H54 (cell line): ENCODE data around the gene RCOR3.

Experiments
- DNase-seq: peaks from one replicate; pipeline ENCODE4 v3.0.0; 2011; ENCODE audit warnings: low spot score, mixed read lengths; ENCODE audit not compliant: insufficient read length
- FAIRE-seq: peaks from 3 replicates; lab custom pipeline; 2011; peaks lifted over from hg19 to GRCh38; lab: Jason Lieb, UNC
- POLR2A ChIP-seq: IDR thresholded peaks from 2 replicates; pipeline ENCODE4 v1.6.1; 2011; ENCODE audit warnings: low read depth, mild to moderate bottlenecking, low read length

The RCOR3 gene

GRCh38 chr1:211324992-211325775, 66.0 kb downstream of the RCOR3 start:
- no peak for TF ChIP-seq POLR2A
- no peak for FAIRE-seq
- no peak for DNase-seq

GRCh38 chr1:211326140-211326527, 67.0 kb downstream of the RCOR3 start:
- no peak for TF ChIP-seq POLR2A
- FAIRE-seq (no peak), DNase-seq (no peak)

DNA sequence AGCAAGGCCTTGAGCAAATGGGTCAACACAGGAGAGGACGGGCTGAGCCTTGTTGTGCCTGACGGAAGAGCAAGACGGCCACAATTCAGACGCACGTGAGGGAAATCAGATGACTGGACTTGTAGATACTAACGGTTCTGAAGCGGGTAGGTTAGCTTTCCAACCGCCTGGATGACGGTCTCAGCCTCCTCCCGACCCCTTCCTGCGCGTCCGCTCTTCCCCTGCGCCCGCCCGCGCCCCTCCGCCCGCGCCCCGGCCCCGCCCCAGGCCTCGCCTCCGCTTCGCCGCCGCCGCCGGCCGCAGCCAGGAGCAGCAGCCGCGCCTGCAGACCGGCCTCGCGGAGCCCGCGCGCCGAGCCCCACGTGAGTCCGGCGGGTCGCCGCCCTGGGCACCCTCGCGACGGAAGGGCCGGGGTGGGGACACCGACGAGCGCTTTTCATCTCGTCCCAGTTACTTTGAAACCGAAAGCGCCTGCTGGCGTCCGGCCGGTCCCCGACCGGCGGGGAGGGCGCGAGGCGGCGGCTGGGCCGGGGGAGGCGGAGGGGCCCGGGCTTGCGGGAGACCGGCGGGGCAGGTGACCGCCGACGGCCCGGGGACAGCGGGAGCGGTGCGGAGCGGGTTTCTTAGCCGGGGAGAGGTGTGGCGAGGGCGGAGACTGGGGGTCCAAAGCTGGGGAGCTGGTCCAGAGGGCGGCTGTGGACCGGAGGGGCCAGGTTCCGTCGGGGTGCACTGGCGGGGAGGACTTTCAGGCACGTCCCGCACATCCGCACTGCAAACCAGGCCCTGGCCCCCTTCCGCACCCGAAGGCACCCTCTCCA, 67.6 kb downstream of the RCOR3 start, which contains the start of gene TRAF5:
Gene TRAF5, plus strand, starts transcription at position 306 of the 818 bp plus-strand sequence. CDS start 26,407 bp downstream, outside the sequence.
- peak; percentile 45 for DNase-seq

DNA sequence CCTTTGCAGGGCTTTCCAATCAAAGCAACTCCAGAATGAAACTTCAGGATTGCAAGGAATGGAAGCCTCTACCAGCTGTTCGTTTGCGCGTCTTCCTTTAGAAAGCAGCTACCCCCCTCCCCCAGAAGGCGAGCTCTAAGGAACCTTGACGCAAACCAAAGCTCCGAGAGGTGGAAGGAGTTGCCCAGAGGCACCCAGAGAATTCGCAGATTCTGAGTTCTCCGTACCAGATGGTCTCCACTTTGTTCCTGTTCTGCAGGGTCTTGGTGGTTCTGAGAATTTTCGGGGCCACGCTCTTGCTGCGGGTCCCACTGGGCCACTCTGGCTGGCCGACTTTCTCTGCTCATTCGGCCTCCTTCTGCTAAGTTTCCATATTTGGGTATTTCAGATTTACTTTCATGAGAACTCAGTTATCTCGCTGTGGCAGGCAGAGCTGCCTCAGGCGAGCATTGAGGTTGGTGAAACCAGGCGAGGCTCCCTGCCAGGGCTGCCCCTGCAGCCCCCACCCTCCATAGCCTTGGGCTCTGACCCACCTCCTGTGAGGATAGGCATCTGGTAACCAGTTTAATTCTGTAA, 68.3 kb downstream of the RCOR3 start:
- TF ChIP-seq POLR2A: no peak
- FAIRE-seq (no peak), DNase-seq (peak; percentile 47)

More for the DNA sequence above, 67.6 kb downstream of the RCOR3 start, which contains the start of gene TRAF5:
- no peak for FAIRE-seq
- peak; percentile 50 for TF ChIP-seq POLR2A

DNA sequence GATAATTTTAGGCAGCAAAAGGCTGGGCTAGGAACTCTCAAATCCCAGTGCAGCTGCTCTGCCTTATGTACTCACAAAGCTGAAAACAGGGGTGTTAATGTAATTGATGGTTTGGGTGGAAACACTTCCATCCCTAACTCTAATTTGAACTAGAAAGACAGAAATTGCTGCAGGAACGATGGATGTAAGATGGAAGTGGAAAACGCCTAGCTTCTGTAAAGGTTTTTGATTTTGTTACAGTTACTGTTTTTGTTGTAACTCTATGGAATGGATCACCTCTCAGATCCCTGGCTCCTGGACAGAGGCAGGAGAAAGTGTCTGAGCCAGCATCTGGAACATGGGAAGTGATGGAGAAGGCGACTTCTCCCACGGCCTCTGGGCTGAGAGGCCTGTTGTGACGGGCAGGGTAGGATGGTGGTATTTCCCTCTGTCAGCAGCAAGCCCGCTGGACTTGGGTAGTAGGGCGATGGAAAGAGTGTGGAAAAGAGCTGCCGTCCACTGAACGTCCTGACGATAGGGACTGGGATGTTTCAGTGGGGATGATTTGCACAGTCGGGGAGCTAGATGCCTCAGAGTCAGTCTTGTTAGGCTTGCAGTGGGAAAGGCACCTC, 69.0 kb downstream of the RCOR3 start:
- DNase-seq (no peak), FAIRE-seq (no peak)
- no peak for TF ChIP-seq POLR2A

DNA sequence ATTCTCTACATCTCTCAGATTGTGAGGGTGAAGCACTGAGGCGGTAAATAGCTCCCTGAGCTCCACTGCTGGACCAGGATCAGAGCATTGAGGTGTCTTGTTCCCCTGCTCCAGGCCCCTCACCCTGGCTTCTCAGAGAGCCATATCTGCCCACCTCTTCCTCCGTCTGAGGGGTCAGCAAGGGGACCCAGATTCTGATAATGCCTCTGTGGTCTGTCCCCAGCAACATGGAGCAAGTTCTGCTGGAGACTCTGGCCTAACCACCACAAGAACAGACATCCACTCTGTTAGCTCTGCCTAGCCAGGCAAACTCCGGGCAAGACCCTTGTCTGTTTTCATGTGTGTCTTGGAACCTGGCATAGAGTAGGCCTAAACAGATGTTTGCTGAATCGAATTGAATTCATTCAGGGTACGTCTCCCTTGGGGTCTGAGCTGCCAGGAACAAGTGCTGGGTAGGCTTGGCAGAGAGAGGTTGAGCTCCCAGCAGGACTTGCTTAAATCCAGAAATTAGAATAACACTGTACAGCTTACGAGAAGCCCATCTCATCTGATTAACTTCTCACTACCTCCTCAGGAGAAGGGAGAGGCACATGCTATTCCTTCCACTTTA, 69.8 kb downstream of the RCOR3 start:
- TF ChIP-seq POLR2A: no peak
- no peak for FAIRE-seq
- DNase-seq: no peak

DNA sequence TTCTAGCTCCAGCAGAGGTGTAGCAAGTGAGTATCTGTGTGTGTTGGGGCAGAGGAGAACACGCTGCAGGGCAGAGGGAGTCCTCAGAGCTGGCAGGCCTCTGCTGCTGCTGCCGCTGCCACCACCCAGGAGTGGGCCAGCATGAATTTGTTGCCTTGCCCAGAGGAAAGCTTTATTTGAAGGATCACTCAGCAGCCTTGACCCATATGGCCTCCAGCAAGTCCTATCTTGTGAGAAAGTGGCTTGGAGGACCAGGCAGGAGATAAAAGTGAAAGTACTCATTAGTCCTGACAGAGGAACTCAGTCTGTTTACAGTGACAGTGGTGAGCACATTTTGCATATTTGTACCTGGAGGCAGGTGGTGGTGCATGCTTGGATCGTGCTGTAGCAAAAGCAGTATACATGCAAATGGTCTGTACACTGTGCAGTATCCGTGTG, 70.6 kb downstream of the RCOR3 start:
- FAIRE-seq (no peak), DNase-seq (no peak)
- no peak for TF ChIP-seq POLR2A

DNA sequence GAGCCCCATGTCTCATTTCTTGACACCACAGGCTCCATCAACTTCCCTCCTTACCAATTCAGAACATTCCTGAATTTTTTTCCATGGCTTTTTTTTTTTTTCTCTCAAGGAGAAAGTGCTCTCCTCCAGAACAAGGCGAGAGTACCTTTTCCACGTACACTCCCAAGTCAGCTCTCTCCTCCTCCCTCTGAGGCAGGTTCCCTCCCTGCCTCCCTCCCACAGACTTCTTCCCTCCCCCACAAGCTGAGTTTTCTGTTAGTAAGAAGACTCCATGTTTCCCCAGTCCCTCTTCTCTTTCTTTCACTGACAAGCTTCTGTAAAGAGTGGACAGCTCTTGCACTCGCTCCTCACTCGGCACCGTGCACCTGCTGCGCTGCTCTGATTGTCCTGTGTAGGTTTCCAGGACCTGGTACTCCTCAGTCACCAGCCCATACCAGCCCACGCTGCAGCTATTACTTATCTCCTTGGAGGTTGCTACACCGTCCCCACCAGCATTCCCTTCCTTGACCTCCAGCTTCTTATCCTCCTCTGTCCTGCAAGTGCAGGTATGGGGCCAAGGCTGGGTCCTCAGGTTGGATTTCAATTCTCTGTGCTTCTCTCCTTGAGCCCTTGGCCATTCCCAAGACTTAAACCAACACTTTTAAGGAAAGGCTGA, 71.2 kb downstream of the RCOR3 start:
- no peak for FAIRE-seq
- no peak for DNase-seq
- TF ChIP-seq POLR2A: no peak

- TF ChIP-seq POLR2A: no peak
- FAIRE-seq (no peak), DNase-seq (no peak)
Observed at GRCh38 chr1:211331011-211331709, 72.0 kb downstream of the RCOR3 start.

DNA sequence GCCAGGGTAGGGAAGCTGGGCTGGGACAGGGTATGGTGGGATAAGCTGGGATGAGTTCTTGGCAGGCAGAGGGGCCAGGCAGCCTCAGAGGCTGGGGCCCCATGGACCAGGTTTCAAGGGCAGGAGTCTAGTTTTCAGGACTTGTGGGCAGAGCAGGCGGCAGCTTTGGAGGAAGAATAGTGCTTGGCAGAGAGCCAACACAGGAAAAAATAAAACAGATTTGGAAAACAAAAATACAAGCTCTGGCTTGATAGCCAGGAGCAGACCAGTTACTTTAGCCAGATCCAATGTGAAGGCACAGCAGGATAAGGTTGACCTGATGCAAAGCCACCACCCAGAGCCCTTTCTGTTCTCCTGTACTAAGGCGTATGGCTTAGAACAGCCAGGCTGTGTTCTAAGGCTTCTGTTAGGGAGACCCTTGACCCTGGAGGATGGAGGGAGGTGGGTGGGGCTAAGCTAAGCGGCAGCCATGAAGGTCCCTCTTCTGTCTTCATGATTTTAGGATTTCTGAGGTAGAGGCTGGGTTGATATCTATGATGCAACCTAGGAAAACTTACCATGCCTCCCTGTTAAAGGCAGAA, 73.0 kb downstream of the RCOR3 start:
- no peak for FAIRE-seq
- no peak for DNase-seq
- TF ChIP-seq POLR2A: no peak

DNA sequence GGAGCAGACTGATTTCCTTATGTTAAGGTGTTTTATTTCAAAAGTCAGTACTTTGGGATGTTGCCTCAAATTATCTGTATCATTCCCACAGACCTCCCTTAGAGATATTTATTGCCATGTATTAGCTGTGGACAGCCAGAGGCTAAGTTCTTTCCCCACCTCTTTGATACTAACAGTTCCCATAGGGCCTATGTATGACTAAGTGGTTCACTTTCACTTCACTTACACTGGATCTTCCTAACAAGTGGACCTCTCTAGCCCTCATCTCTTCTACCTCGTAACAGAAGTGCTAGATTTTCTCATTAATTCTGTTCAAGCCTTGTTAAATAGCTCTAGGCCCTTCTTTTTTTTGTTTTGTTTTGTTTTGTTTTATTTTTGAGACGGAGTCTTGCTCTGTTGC, 73.7 kb downstream of the RCOR3 start:
- TF ChIP-seq POLR2A: no peak
- FAIRE-seq (no peak), DNase-seq (no peak)

GRCh38 chr1:211333906-211334305, 74.7 kb downstream of the RCOR3 start:
- FAIRE-seq: no peak
- DNase-seq: no peak
- TF ChIP-seq POLR2A: no peak

DNA sequence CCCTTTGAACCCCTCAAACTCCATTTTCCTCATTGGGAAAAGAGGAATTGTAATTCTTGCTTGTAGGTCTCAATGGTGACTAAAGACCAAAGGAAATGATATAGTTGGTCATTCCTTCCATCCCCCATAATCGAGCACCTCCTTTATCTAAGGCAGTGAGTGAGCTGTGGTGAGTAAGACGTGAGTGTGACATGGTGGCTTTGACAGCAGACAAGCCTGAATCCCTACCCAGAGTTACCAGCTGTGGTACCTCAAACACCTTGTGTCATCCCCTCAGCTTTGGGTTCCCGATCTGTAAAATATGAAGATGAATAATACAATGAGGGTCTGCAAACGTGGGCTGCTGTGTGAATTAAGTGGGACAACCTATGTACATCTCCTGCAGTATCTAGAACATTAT, 75.8 kb downstream of the RCOR3 start:
- TF ChIP-seq POLR2A: no peak
- FAIRE-seq (no peak), DNase-seq (no peak)
